SK-N-SH (cell line): ENCODE results near the gene CENPX. TPM values are rescaled to one million over a fixed set of nuclear protein-coding genes. Genes with fewer than 3 reads are reported as not detected.

ENCODE experiments used
- CTCF ChIA-PET: fragments of 300-600, 350-600 bp; formaldehyde crosslinking; extraction: SDS; loops from one replicate; lab custom pipeline; 2021; lab: Yijun Ruan, JAX
- POLR2A ChIA-PET: fragments of 350-600 bp; sonication (Branson Sonifier 250); formaldehyde crosslinking; extraction: SDS; loops from one replicate; lab custom pipeline; 2020; ENCODE audit warnings: antibody characterized with exemption, inconsistent platforms; lab: Yijun Ruan, JAX
- DNase-seq: peaks from one replicate; pipeline ENCODE4 v3.0.0; 2012
- H2AFZ ChIP-seq: fragments of 200-600 bp; sonication (generic); 2 replicates; pipeline ENCODE4 v1.8.1; 2016; ENCODE audit warnings: antibody characterized with exemption, mild to moderate bottlenecking, low read depth
- H3F3A ChIP-seq: fragments of 200-600 bp; sonication (generic); replicated peaks from 2 replicates; pipeline ENCODE3; 2016; ENCODE audit warnings: antibody characterized with exemption, mild to moderate bottlenecking; ENCODE audit not compliant: insufficient read depth
- H3K27ac ChIP-seq, 2 experiments: fragments of 200-500 bp in 1 of 2; fragments of 200-600 bp in 1 of 2; sonication (Bioruptor generic) in 1 of 2; sonication (generic), shearing (Covaris generic) in 1 of 2; 2 replicates each; pipeline versions ENCODE4 v1.5.1 to v1.6.1; 2014 to 2016; ENCODE audit warnings: low read depth in 2 of 2, inconsistent platforms in 1 of 2, low read length in 1 of 2, mild to moderate bottlenecking in 1 of 2, mixed read lengths in 1 of 2
- H3K27me3 ChIP-seq: fragments of 200-600 bp; sonication (generic), shearing (Covaris generic); 2 replicates; pipeline ENCODE4 v1.6.1; 2016; ENCODE audit warnings: mixed run types; ENCODE audit not compliant: insufficient read depth
- H3K36me3 ChIP-seq, 2 experiments: fragments of 200-500 bp in 1 of 2; fragments of 200-600 bp in 1 of 2; sonication (Bioruptor generic) in 1 of 2; sonication (generic) in 1 of 2; replicated peaks in 1 of 2; 2 replicates each; pipeline versions ENCODE3 to v1.5.1; 2014 to 2016; ENCODE audit warnings: low read length in 1 of 2, mild to moderate bottlenecking in 1 of 2; ENCODE audit not compliant: insufficient read depth in 2 of 2, control insufficient read depth in 1 of 2
- H3K4me1 ChIP-seq, 2 experiments: fragments of 200-500 bp in 1 of 2; fragments of 200-600 bp in 1 of 2; sonication (Bioruptor generic) in 1 of 2; sonication (generic), shearing (Covaris generic) in 1 of 2; 2 replicates each; pipeline versions ENCODE4 v1.5.1 to v1.6.1; 2014 to 2016; ENCODE audit warnings: low read depth in 1 of 2, low read length in 1 of 2, mixed run types in 1 of 2; ENCODE audit not compliant: insufficient read depth in 2 of 2, control insufficient read depth in 1 of 2
- H3K4me2 ChIP-seq: fragments of 200-600 bp; sonication (generic), shearing (Covaris generic); 2 replicates; pipeline ENCODE4 v1.6.1; 2017; ENCODE audit warnings: mixed run types
- H3K4me3 ChIP-seq, 2 experiments: fragments of 200-500 bp in 1 of 2; fragments of 200-600 bp in 1 of 2; sonication (Bioruptor generic) in 1 of 2; sonication (generic), shearing (Covaris generic) in 1 of 2; 2 replicates each; pipeline versions ENCODE4 v1.5.1 to v1.8.1; 2014 to 2016; ENCODE audit warnings: low read depth in 2 of 2, inconsistent platforms in 1 of 2, low read length in 1 of 2, mild to moderate bottlenecking in 1 of 2, mixed read lengths in 1 of 2, moderate library complexity in 1 of 2
- H3K79me2 ChIP-seq: fragments of 200-600 bp; sonication (generic); 2 replicates; pipeline ENCODE4 v1.8.1; 2017; ENCODE audit warnings: mild to moderate bottlenecking; ENCODE audit not compliant: insufficient read depth
- H3K9ac ChIP-seq: fragments of 200-600 bp; sonication (generic); 2 replicates; pipeline ENCODE4 v1.6.1; 2017; ENCODE audit warnings: mixed run types
- H3K9me2 ChIP-seq: fragments of 200-600 bp; sonication (generic); 2 replicates; pipeline ENCODE4 v1.6.1; 2017; ENCODE audit warnings: mixed run types
- H3K9me3 ChIP-seq: fragments of 200-600 bp; sonication (generic); 2 replicates; pipeline ENCODE4 v1.6.1; 2017; ENCODE audit warnings: mixed run types, mild to moderate bottlenecking, moderate library complexity
- H4K20me1 ChIP-seq: fragments of 200-600 bp; sonication (generic); 2 replicates; pipeline ENCODE4 v1.6.1; 2017; ENCODE audit warnings: mild to moderate bottlenecking, mixed run types; ENCODE audit not compliant: insufficient read depth
- CHD2 ChIP-seq: fragments of 150-350 bp; IDR thresholded peaks from 2 replicates; pipeline ENCODE4 v1.6.1; 2018; ENCODE audit warnings: low read length; ENCODE audit not compliant: partially characterized antibody
- FOSL2 ChIP-seq: IDR thresholded peaks from 2 replicates; pipeline ENCODE4 v1.4.0; 2012; ENCODE audit warnings: low read depth, mild to moderate bottlenecking, moderate library complexity, borderline replicate concordance
- FOXM1 ChIP-seq: IDR thresholded peaks from 2 replicates; pipeline ENCODE4 v1.4.0; 2012; ENCODE audit warnings: low read depth, mild to moderate bottlenecking
- GATA2 ChIP-seq: sonication (generic); formaldehyde crosslinking; IDR thresholded peaks from 2 replicates; pipeline ENCODE4 v1.5.0; 2020; ENCODE audit warnings: mild to moderate bottlenecking, missing genetic modification reagents
- MEF2A ChIP-seq: IDR thresholded peaks from 2 replicates; pipeline ENCODE4 v1.4.0; 2012; ENCODE audit warnings: low read depth, borderline replicate concordance
- MXI1 ChIP-seq: IDR thresholded peaks from 2 replicates; pipeline ENCODE4 v1.6.1; 2012; ENCODE audit warnings: mild to moderate bottlenecking, low read depth, low read length, improper control_type of control experiment
- NFIC ChIP-seq: IDR thresholded peaks from 2 replicates; pipeline ENCODE4 v1.4.0; 2012; ENCODE audit warnings: borderline replicate concordance
- POLR2AphosphoS5 ChIP-seq: IDR thresholded peaks from 2 replicates; pipeline ENCODE4 v1.6.1; 2012; ENCODE audit warnings: low read depth, low read length
- RAD21 ChIP-seq: IDR thresholded peaks from 2 replicates; pipeline ENCODE4 v1.6.1; 2012; ENCODE audit warnings: mild to moderate bottlenecking, low read length
- RCOR1 ChIP-seq: fragments of 150-350 bp; IDR thresholded peaks from 2 replicates; pipeline ENCODE4 v1.6.1; 2017; ENCODE audit warnings: antibody characterized with exemption, low read length
- REST ChIP-seq: IDR thresholded peaks from 2 replicates; pipeline ENCODE4 v1.6.1; 2012; ENCODE audit warnings: mild to moderate bottlenecking, low read depth, low read length, moderate library complexity
- RFX5 ChIP-seq: IDR thresholded peaks from 2 replicates; pipeline ENCODE4 v1.6.1; 2012; ENCODE audit warnings: mild to moderate bottlenecking, improper control_type of control experiment, low read length
- SIN3A ChIP-seq: IDR thresholded peaks from 2 replicates; pipeline ENCODE4 v1.6.1; 2012; ENCODE audit warnings: low read depth, mild to moderate bottlenecking, low read length, moderate library complexity, borderline replicate concordance
- TAF1 ChIP-seq: IDR thresholded peaks from 2 replicates; pipeline ENCODE4 v1.6.1; 2012; ENCODE audit warnings: low read depth, mild to moderate bottlenecking, low read length, moderate library complexity, borderline replicate concordance
- WGBS: methylation state at CpG from one replicate; pipeline ENCODE4 v1.1.6; 2017; ENCODE audit warnings: low lambda C conversion rate; 5-methylcytosine and 5-hydroxymethylcytosine counted together
- polyA plus RNA-seq, 3 experiments: library from polyadenylated mRNA; depleted of rRNA; stranded (reverse); fragments of >200 nt; gene quantifications; 2 replicates each; pipeline ENCODE4 v1.2.3, GENCODE V29; 2012
- TF ChIP-seq, protein P1 (sequence below): IDR thresholded peaks from 2 replicates; pipeline ENCODE4 v1.4.0; 2012; ENCODE audit warnings: low read depth
- TF ChIP-seq, protein P2 (sequence below): IDR thresholded peaks from 2 replicates; pipeline ENCODE4 v1.4.0; 2012; ENCODE audit warnings: low read depth, borderline replicate concordance

The CENPX gene
- polyA plus RNA-seq, 1 of the 3 experiments (the other 2 are of a cell fraction) = 255 TPM

- TF ChIP-seq, protein P1, sequence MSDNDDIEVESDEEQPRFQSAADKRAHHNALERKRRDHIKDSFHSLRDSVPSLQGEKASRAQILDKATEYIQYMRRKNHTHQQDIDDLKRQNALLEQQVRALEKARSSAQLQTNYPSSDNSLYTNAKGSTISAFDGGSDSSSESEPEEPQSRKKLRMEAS = no peak
- TF ChIP-seq, protein P2, sequence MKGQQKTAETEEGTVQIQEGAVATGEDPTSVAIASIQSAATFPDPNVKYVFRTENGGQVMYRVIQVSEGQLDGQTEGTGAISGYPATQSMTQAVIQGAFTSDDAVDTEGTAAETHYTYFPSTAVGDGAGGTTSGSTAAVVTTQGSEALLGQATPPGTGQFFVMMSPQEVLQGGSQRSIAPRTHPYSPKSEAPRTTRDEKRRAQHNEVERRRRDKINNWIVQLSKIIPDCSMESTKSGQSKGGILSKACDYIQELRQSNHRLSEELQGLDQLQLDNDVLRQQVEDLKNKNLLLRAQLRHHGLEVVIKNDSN = no peak
- TF ChIP-seq MEF2A = no peak
- no peak for TF ChIP-seq SIN3A
- TF ChIP-seq MXI1 = no peak
- no peak for TF ChIP-seq FOXM1
- no peak for TF ChIP-seq RFX5
- TF ChIP-seq FOSL2 = no peak
Measured at GRCh38 chr17:82050152-82050760, 27.6 kb upstream of the CENPX start (continued).

- H3K9ac ChIP-seq = no peak overlapping the region
- DNase-seq = no peak
- peaks cover 41% of the 10 kb centered on the region for H3K79me2 ChIP-seq
- peaks cover 14% of the 10 kb centered on the region; the same call in 1 of the 2 replicates for H4K20me1 ChIP-seq
- TF ChIP-seq RAD21 = no peak
- TF ChIP-seq FOXM1 = no peak
- TF ChIP-seq TAF1 = no peak
- TF ChIP-seq NFIC = no peak
- peaks cover 0 to 25% of the 10 kb centered on the region in 2 experiments; a peak in 2 of 4 replicates for H3K4me1 ChIP-seq
- H3K9me2 ChIP-seq = no peaks in the 10 kb centered on the region
- CTCF ChIA-PET = interaction anchor here (0.9 to 4.1 kb wide), 5 partner anchors 13 to 90 kb away, joined by 3 to 45 read pairs (median 18); partner anchors contain the start of genes DCXR and RAC3
- no peak overlapping the region for H3K4me3 ChIP-seq
- peaks cover 25 to 50% of the 10 kb centered on the region in 2 experiments for H3K36me3 ChIP-seq
- no peak overlapping the region for H2AFZ ChIP-seq
- 97% methylated on average over 13 of the region's 16 CpGs for WGBS
- POLR2A ChIA-PET = interaction anchor here (0.6 kb wide), 1 partner anchor 92 kb away, joined by 3 read pairs; no protein-coding TSS in a partner anchor
- 0 out of 2 replicates have a peak overlapping the region, but pooled peaks have one; percentile 92 for H3K4me2 ChIP-seq
- H3K9me3 ChIP-seq = no peaks in the 10 kb centered on the region
- H3K27ac ChIP-seq = no peak overlapping the region
- no peaks in the 10 kb centered on the region for H3K27me3 ChIP-seq
- H3F3A ChIP-seq = peaks cover 5% of the 10 kb centered on the region
Measured at GRCh38 chr17:82049521-82049971, 26.9 kb upstream of the CENPX start.

- Histone ChIP-seq H3K9me3 (no peaks in the 10 kb centered on the region), H3K4me2 (no peak overlapping the region), H3K9ac (no peak overlapping the region), H3K79me2 (peaks cover 36% of the 10 kb centered on the region), H4K20me1 (peaks cover 14% of the 10 kb centered on the region; the same call in 1 of the 2 replicates), H3K4me1 (peaks cover 0 to 25% of the 10 kb centered on the region in 2 experiments; a peak in 2 of 4 replicates), H3K27ac (no peak overlapping the region), H3F3A (peaks cover 5% of the 10 kb centered on the region), H3K9me2 (no peaks in the 10 kb centered on the region), H2AFZ (no peak overlapping the region), H3K36me3 (peaks cover 21 to 46% of the 10 kb centered on the region in 2 experiments), H3K4me3 (no peak overlapping the region), H3K27me3 (no peaks in the 10 kb centered on the region)
- CTCF ChIA-PET = interaction anchor here (2.3 to 4.1 kb wide), 4 partner anchors 13 to 90 kb away, joined by 10 to 45 read pairs (median 30); partner anchors contain the start of genes DCXR and RAC3
- no peak for TF ChIP-seq POLR2AphosphoS5
- no peak for TF ChIP-seq GATA2 (CRISPR knock-in tag)
- no peak for TF ChIP-seq RCOR1
- no peak for TF ChIP-seq REST
- TF ChIP-seq RAD21 = no peak
- TF ChIP-seq CHD2 = no peak
- TF ChIP-seq MXI1 = no peak
- DNase-seq = no peak
- WGBS = 86% methylated on average over 8 of the region's 8 CpGs
- POLR2A ChIA-PET = no interaction called here
Measured at GRCh38 chr17:82049106-82049505, 26.4 kb upstream of the CENPX start.
